ENCODE results near the gene MDM1. TPM values are rescaled to one million over a fixed set of nuclear protein-coding genes. Genes with fewer than 3 reads are reported as not detected.

Gene MDM1
- total RNA-seq, 1 experiment from 2014 or later = 22.2 TPM

- H3K27ac Mint-ChIP-seq (ENCODE audit: unreplicated experiment) = no peak overlapping the region
- POLR2A ChIA-PET = no interaction called here
- Histone ChIP-seq H3K27me3 (replicated peaks; ENCODE audit: control insufficient read depth, insufficient read depth, low read length) (no peaks in the 10 kb centered on the region), H3K9me3 (no peaks in the 10 kb centered on the region), H3K4me1 (no peaks in the 10 kb centered on the region), H3K4me3 (ENCODE audit: low read depth, low read length) (no peak overlapping the region), H3K36me3 (ENCODE audit: control insufficient read depth, insufficient read depth, low read length) (no peaks in the 10 kb centered on the region)
- no peaks in the 10 kb centered on the region for H3K9me3 Mint-ChIP-seq (ENCODE audit: unreplicated experiment)
- intact Hi-C loops (cut with micrococcal nuclease; ENCODE audit: unreplicated experiment) = no loop called here
- no peaks in the 10 kb centered on the region for H3K27me3 Mint-ChIP-seq (ENCODE audit: insufficient read depth, unreplicated experiment)
- DNase-seq = no peak
- H3K36me3 Mint-ChIP-seq (ENCODE audit: insufficient read depth, unreplicated experiment) = no peaks in the 10 kb centered on the region
- TF ChIP-seq, protein P1, sequence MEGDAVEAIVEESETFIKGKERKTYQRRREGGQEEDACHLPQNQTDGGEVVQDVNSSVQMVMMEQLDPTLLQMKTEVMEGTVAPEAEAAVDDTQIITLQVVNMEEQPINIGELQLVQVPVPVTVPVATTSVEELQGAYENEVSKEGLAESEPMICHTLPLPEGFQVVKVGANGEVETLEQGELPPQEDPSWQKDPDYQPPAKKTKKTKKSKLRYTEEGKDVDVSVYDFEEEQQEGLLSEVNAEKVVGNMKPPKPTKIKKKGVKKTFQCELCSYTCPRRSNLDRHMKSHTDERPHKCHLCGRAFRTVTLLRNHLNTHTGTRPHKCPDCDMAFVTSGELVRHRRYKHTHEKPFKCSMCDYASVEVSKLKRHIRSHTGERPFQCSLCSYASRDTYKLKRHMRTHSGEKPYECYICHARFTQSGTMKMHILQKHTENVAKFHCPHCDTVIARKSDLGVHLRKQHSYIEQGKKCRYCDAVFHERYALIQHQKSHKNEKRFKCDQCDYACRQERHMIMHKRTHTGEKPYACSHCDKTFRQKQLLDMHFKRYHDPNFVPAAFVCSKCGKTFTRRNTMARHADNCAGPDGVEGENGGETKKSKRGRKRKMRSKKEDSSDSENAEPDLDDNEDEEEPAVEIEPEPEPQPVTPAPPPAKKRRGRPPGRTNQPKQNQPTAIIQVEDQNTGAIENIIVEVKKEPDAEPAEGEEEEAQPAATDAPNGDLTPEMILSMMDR (IDR thresholded peaks at IDR 0.05; ENCODE audit: insufficient read depth in 1 of 2, low read depth in 1 of 2, low read length in 1 of 2, severe bottlenecking in 1 of 2, unreplicated experiment in 1 of 2) = no peak
- H3K4me1 Mint-ChIP-seq (ENCODE audit: low read depth, unreplicated experiment) = no peaks in the 10 kb centered on the region
- BruUV-seq (replicated peaks) = no TSS peak
- CTCF ChIA-PET = no interaction called here
- H3K4me3 Mint-ChIP-seq (ENCODE audit: unreplicated experiment) = no peak overlapping the region
These were observed 42.0 kb downstream of the MDM1 start for GRCh38 chr12:68290126-68290525.

DNA sequence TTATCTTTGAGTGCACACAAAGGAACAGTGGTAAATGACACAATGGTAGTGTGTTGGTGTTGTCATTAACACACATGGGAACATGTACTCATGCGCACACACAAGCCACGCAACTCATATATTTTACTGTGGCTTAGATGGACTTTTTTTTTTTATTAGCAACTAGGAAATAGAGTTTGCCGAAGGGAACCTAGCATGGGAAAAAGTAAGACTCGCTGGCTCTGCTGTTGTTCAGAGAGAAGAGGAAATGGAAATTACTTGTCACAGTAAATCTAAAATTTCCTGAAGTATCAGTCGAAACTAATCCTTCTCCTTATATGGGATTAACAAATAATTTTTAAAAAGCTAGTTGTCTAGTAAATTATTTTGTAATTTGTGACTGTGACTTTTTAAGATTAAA is 45.1 kb downstream of the MDM1 start:
- TF ChIP-seq, protein P1 (IDR thresholded peaks at IDR 0.05; ENCODE audit: insufficient read depth in 1 of 2, low read depth in 1 of 2, low read length in 1 of 2, severe bottlenecking in 1 of 2, unreplicated experiment in 1 of 2) = no peak
- CTCF ChIA-PET = no interaction called here
- Mint-ChIP-seq H3K4me1 (ENCODE audit: low read depth, unreplicated experiment) (no peaks in the 10 kb centered on the region), H3K36me3 (ENCODE audit: insufficient read depth, unreplicated experiment) (no peaks in the 10 kb centered on the region), H3K9me3 (ENCODE audit: unreplicated experiment) (no peaks in the 10 kb centered on the region), H3K4me3 (ENCODE audit: unreplicated experiment) (no peak overlapping the region), H3K27me3 (ENCODE audit: insufficient read depth, unreplicated experiment) (peaks cover 5% of the 10 kb centered on the region), H3K27ac (ENCODE audit: unreplicated experiment) (no peak overlapping the region)
- Histone ChIP-seq H3K9me3 (no peaks in the 10 kb centered on the region), H3K4me1 (no peaks in the 10 kb centered on the region), H3K27me3 (replicated peaks; ENCODE audit: control insufficient read depth, insufficient read depth, low read length) (no peaks in the 10 kb centered on the region), H3K4me3 (ENCODE audit: low read depth, low read length) (no peak overlapping the region), H3K36me3 (ENCODE audit: control insufficient read depth, insufficient read depth, low read length) (no peaks in the 10 kb centered on the region)
- intact Hi-C loops (cut with micrococcal nuclease; ENCODE audit: unreplicated experiment) = no loop called here
- POLR2A ChIA-PET = no interaction called here
- no TSS peak for BruUV-seq (replicated peaks)
- DNase-seq = no peak

- ChIA-PET CTCF (no interaction called here), POLR2A (no interaction called here)
- Mint-ChIP-seq H3K4me1 (ENCODE audit: low read depth, unreplicated experiment) (no peaks in the 10 kb centered on the region), H3K27ac (ENCODE audit: unreplicated experiment) (no peak overlapping the region), H3K27me3 (ENCODE audit: insufficient read depth, unreplicated experiment) (peaks cover 5% of the 10 kb centered on the region), H3K36me3 (ENCODE audit: insufficient read depth, unreplicated experiment) (no peaks in the 10 kb centered on the region), H3K9me3 (ENCODE audit: unreplicated experiment) (no peaks in the 10 kb centered on the region), H3K4me3 (ENCODE audit: unreplicated experiment) (no peak overlapping the region)
- Histone ChIP-seq H3K27me3 (replicated peaks; ENCODE audit: control insufficient read depth, insufficient read depth, low read length) (no peaks in the 10 kb centered on the region), H3K9me3 (no peaks in the 10 kb centered on the region), H3K36me3 (ENCODE audit: control insufficient read depth, insufficient read depth, low read length) (no peaks in the 10 kb centered on the region), H3K4me3 (ENCODE audit: low read depth, low read length) (no peak overlapping the region), H3K4me1 (no peaks in the 10 kb centered on the region)
- BruUV-seq (replicated peaks) = no TSS peak
- TF ChIP-seq, protein P1 (IDR thresholded peaks at IDR 0.05; ENCODE audit: insufficient read depth in 1 of 2, low read depth in 1 of 2, low read length in 1 of 2, severe bottlenecking in 1 of 2, unreplicated experiment in 1 of 2) = no peak
- intact Hi-C loops (cut with micrococcal nuclease; ENCODE audit: unreplicated experiment) = no loop called here
- DNase-seq = no peak
These were observed 45.8 kb downstream of the MDM1 start for GRCh38 chr12:68286396-68286795.
